Naive thymus-derived CD4-positive, alpha-beta T cell (primary cell): ENCODE data around the gene SH3RF3. TPM values are rescaled to one million over a fixed set of nuclear protein-coding genes. Genes with fewer than 3 reads are reported as not detected.

ENCODE experiments used
- ATAC-seq: fragments of 150-1000 bp; cut with Tn5 transposase; 2 replicates; pipeline ENCODE4 v1.10.0; 2021; ENCODE audit warnings: mild to moderate bottlenecking, moderate library complexity
- CTCF ChIA-PET: fragments of 350-600 bp; sonication (Branson Sonifier 250); formaldehyde crosslinking; loops from one replicate; lab custom pipeline; 2021; ENCODE audit warnings: antibody characterized with exemption; lab: Charles Lee
- POLR2A ChIA-PET: fragments of 350-600 bp; sonication (Branson Sonifier 250); formaldehyde crosslinking; loops from one replicate; lab custom pipeline; 2021; ENCODE audit warnings: antibody characterized with exemption, inconsistent platforms; lab: Charles Lee
- DNase-seq, 9 donors: peaks; one replicate each; pipeline versions ENCODE4 v3.0.0 to v3.0.0-alpha.2; 2020 to 2022; ENCODE audit warnings: mixed read lengths in 1 of 9
- H3K27ac ChIP-seq: one replicate; pipeline ENCODE4 v1.7.0; 2013; ENCODE audit warnings: mild to moderate bottlenecking, low read depth, low read length, moderate library complexity
- H3K27me3 ChIP-seq, 2 donors: one replicate each; pipeline ENCODE4 v1.7.0; 2013; ENCODE audit warnings: low read length in 2 of 2, mild to moderate bottlenecking in 2 of 2, moderate library complexity in 2 of 2; ENCODE audit not compliant: control insufficient read depth in 2 of 2, insufficient read depth in 2 of 2
- H3K36me3 ChIP-seq, 3 experiments: 1 replicate in 2 of 3; 2 replicates in 1 of 3; pipeline ENCODE4 v1.7.0; 2013; ENCODE audit warnings: low read length in 3 of 3, mild to moderate bottlenecking in 3 of 3, moderate library complexity in 1 of 3; ENCODE audit not compliant: insufficient read depth in 3 of 3, control insufficient read depth in 2 of 3
- H3K4me1 ChIP-seq, 2 donors: one replicate each; pipeline ENCODE4 v1.7.0; 2013; ENCODE audit warnings: low read length in 2 of 2, mild to moderate bottlenecking in 2 of 2, moderate library complexity in 1 of 2; ENCODE audit not compliant: control insufficient read depth in 2 of 2, insufficient read depth in 2 of 2
- H3K4me3 ChIP-seq: 2 replicates; pipeline ENCODE4 v1.7.0; 2013; ENCODE audit warnings: mild to moderate bottlenecking, low read length
- H3K9me3 ChIP-seq, 3 experiments: 1 replicate in 2 of 3; 2 replicates in 1 of 3; pipeline ENCODE4 v1.7.0; 2013; ENCODE audit warnings: low read length in 3 of 3; ENCODE audit not compliant: control insufficient read depth in 2 of 3
- H3K27ac Mint-ChIP-seq, 9 donors: one replicate each; pipeline ENCODE4 v1.8.0; 2020 to 2022; ENCODE audit warnings: mixed read lengths in 9 of 9, mild to moderate bottlenecking in 8 of 9, moderate library complexity in 5 of 9, inconsistent platforms in 2 of 9
- H3K27me3 Mint-ChIP-seq, 5 donors: one replicate each; pipeline ENCODE4 v1.8.0; 2021 to 2022; ENCODE audit warnings: mixed read lengths in 5 of 5, mild to moderate bottlenecking in 1 of 5
- H3K36me3 Mint-ChIP-seq, 5 donors: one replicate each; pipeline ENCODE4 v1.8.0; 2020 to 2022; ENCODE audit warnings: mixed read lengths in 5 of 5, mild to moderate bottlenecking in 3 of 5, inconsistent platforms in 1 of 5
- H3K4me1 Mint-ChIP-seq, 7 donors: one replicate each; pipeline ENCODE4 v1.8.0; 2020 to 2022; ENCODE audit warnings: mixed read lengths in 7 of 7, mild to moderate bottlenecking in 3 of 7, inconsistent platforms in 1 of 7
- H3K4me3 Mint-ChIP-seq, 10 donors: one replicate each; pipeline ENCODE4 v1.8.0; 2020 to 2022; ENCODE audit warnings: mild to moderate bottlenecking in 10 of 10, mixed read lengths in 10 of 10, moderate library complexity in 6 of 10, inconsistent platforms in 2 of 10
- H3K9me3 Mint-ChIP-seq, 11 donors: one replicate each; pipeline ENCODE4 v1.8.0; 2020 to 2022; ENCODE audit warnings: mixed read lengths in 11 of 11, mild to moderate bottlenecking in 4 of 11, inconsistent platforms in 1 of 11, moderate library complexity in 1 of 11
- intact Hi-C, 2 donors: fragments of 100-400 bp; cut with micrococcal nuclease; formaldehyde crosslinking; loops; one replicate each; pipeline ENCODE4 v1.15.1; 2023
- polyA plus RNA-seq, 2 donors: library from polyadenylated mRNA; unstranded; fragments of 300-500 nt; fragmentation: Illumina TruSeq; gene quantifications; one replicate each; pipeline ENCODE4 v1.2.3, GENCODE V29; 2021
- total RNA-seq, 6 experiments: library from RNA in 5 of 6; stranded (reverse) in 5 of 6; gene quantifications; 1 replicate in 5 of 6; 2 replicates in 1 of 6; pipeline ENCODE4 v1.2.3 and lab custom pipeline; 2021 to 2026

Gene SH3RF3
- total and polyA plus RNA-seq, 7 experiments from 2014 or later: 0.19 to 11.5 (median 4.8) TPM

DNA sequence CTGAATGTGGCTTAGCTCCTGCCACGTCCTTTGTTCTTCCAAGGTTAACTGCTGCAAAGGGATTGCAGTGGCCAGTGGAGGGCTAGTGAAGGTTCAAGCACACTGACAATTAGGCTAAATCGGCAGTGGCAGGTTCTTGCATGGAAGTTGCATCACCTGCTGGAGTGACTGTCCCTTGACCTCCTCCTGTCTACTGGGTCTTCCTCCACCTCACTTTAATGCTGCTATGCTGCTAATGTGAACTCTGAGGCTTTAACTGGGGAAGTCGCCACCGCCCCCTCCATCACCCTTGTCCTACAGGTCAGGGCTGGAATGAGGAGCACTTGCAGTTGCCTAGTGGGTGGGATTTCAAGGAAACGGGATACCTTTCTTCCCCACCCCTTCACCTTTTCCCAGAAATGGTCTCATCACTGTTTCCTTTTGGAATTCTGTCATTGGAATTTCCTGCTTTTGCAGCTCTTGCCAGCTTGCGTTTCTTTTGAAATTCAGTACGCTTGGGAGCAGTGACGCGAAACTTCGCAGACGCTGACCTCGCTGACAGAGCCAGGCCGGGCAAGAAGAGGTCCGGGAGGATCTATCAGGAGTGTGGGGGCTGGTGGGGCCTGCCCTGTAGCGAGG, 150.3 kb downstream of the SH3RF3 start:
- Mint-ChIP-seq H3K27me3 (no peaks in the 10 kb centered on the region), H3K36me3 (no peaks in the 10 kb centered on the region), H3K27ac (no peak overlapping the region), H3K4me3 (no peak overlapping the region), H3K4me1 (peaks cover 0 to 42% (median 7%) of the 10 kb centered on the region in 7 donors), H3K9me3 (no peaks in the 10 kb centered on the region)
- ChIA-PET CTCF (no interaction called here), POLR2A (no interaction called here)
- H3K27ac ChIP-seq: no peak overlapping the region
- H3K4me1 ChIP-seq: no peaks in the 10 kb centered on the region
- ATAC-seq: no peak
- intact Hi-C loops: no loop called here
- no peak for DNase-seq
- no peaks in the 10 kb centered on the region for H3K9me3 ChIP-seq
- H3K36me3 ChIP-seq: no peaks in the 10 kb centered on the region
- H3K4me3 ChIP-seq: no peak overlapping the region
- H3K27me3 ChIP-seq: no peaks in the 10 kb centered on the region

GRCh38 chr2:109280804-109281203, 151.8 kb downstream of the SH3RF3 start:
- H3K36me3 ChIP-seq: no peaks in the 10 kb centered on the region
- Mint-ChIP-seq H3K27ac (no peak overlapping the region), H3K4me1 (peaks cover 0 to 40% (median 5%) of the 10 kb centered on the region in 7 donors), H3K9me3 (no peaks in the 10 kb centered on the region), H3K27me3 (no peaks in the 10 kb centered on the region), H3K36me3 (no peaks in the 10 kb centered on the region), H3K4me3 (no peak overlapping the region)
- CTCF ChIA-PET: no interaction called here
- no peaks in the 10 kb centered on the region for H3K4me1 ChIP-seq
- intact Hi-C loops: loop anchor here in 1 of 2 donors (2.0 kb wide), 1 partner anchor 68 kb away; no protein-coding TSS in a partner anchor
- H3K4me3 ChIP-seq: no peak overlapping the region
- no peaks in the 10 kb centered on the region for H3K9me3 ChIP-seq
- DNase-seq: no peak
- no peak overlapping the region for H3K27ac ChIP-seq
- no peaks in the 10 kb centered on the region for H3K27me3 ChIP-seq
- no peak for ATAC-seq
- POLR2A ChIA-PET: interaction anchor here (0.7 kb wide), 1 partner anchor 36 kb away, joined by 3 read pairs; no protein-coding TSS in a partner anchor

GRCh38 chr2:109282360-109282759, 153.4 kb downstream of the SH3RF3 start:
- Mint-ChIP-seq H3K4me3 (no peak overlapping the region), H3K9me3 (no peaks in the 10 kb centered on the region), H3K36me3 (no peaks in the 10 kb centered on the region), H3K27me3 (no peaks in the 10 kb centered on the region), H3K4me1 (peaks cover 0 to 43% (median 8%) of the 10 kb centered on the region in 7 donors), H3K27ac (no peak overlapping the region)
- Histone ChIP-seq H3K4me3 (no peak overlapping the region), H3K27me3 (no peaks in the 10 kb centered on the region), H3K27ac (no peak overlapping the region), H3K9me3 (no peaks in the 10 kb centered on the region), H3K36me3 (no peaks in the 10 kb centered on the region), H3K4me1 (no peaks in the 10 kb centered on the region)
- intact Hi-C loops: no loop called here
- no peak for DNase-seq
- ChIA-PET CTCF (no interaction called here), POLR2A (no interaction called here)
- ATAC-seq: no peak

- CTCF ChIA-PET: no interaction called here
- H3K9me3 ChIP-seq: no peaks in the 10 kb centered on the region
- H3K36me3 ChIP-seq: no peaks in the 10 kb centered on the region
- Mint-ChIP-seq H3K27me3 (no peaks in the 10 kb centered on the region), H3K4me3 (no peak overlapping the region), H3K9me3 (no peaks in the 10 kb centered on the region), H3K4me1 (peaks cover 0 to 45% (median 10%) of the 10 kb centered on the region in 7 donors), H3K36me3 (no peaks in the 10 kb centered on the region), H3K27ac (no peak overlapping the region)
- no peaks in the 10 kb centered on the region for H3K4me1 ChIP-seq
- no peak overlapping the region for H3K4me3 ChIP-seq
- intact Hi-C loops: no loop called here
- ATAC-seq (no peak), DNase-seq (no peak)
- POLR2A ChIA-PET: no interaction called here
- H3K27ac ChIP-seq: no peak overlapping the region
- no peaks in the 10 kb centered on the region for H3K27me3 ChIP-seq
Observed at GRCh38 chr2:109282865-109283264, 153.9 kb downstream of the SH3RF3 start.

DNA sequence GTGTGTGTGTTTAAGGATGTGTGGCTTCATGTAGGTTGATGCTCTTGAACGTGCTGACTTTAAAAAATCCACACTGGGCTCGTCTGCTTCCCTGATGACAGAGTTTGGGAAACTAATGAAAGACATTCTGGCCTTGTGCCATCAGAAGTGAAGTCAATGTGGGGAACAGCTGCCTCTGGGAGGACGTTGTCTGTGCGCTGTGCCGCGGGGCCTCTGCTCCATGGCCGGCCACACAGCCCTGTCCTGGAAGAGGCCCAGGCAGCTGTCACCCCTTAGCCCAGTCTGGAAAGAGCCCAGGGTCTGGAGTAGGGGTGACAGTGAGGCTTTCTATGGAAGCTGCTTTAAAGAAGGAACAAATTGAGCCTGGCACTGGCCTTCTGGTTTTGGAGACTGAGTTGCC, 155.8 kb downstream of the SH3RF3 start:
- DNase-seq: no peak
- no peak overlapping the region for H3K4me3 ChIP-seq
- H3K27ac ChIP-seq: no peak overlapping the region
- H3K27me3 ChIP-seq: no peaks in the 10 kb centered on the region
- Mint-ChIP-seq H3K36me3 (no peaks in the 10 kb centered on the region), H3K27ac (no peak overlapping the region), H3K9me3 (no peaks in the 10 kb centered on the region), H3K4me3 (no peak overlapping the region), H3K27me3 (peaks cover 0 to 10% (median 0%) of the 10 kb centered on the region in 5 donors), H3K4me1 (peaks cover 0 to 43% (median 8%) of the 10 kb centered on the region in 7 donors)
- H3K36me3 ChIP-seq: no peaks in the 10 kb centered on the region
- intact Hi-C loops: no loop called here
- ChIA-PET POLR2A (interaction anchor here (0.8 kb wide), 1 partner anchor 36 kb away, joined by 3 read pairs; no protein-coding TSS in a partner anchor), CTCF (no interaction called here)
- no peaks in the 10 kb centered on the region for H3K4me1 ChIP-seq
- H3K9me3 ChIP-seq: no peaks in the 10 kb centered on the region
- no peak for ATAC-seq

DNA sequence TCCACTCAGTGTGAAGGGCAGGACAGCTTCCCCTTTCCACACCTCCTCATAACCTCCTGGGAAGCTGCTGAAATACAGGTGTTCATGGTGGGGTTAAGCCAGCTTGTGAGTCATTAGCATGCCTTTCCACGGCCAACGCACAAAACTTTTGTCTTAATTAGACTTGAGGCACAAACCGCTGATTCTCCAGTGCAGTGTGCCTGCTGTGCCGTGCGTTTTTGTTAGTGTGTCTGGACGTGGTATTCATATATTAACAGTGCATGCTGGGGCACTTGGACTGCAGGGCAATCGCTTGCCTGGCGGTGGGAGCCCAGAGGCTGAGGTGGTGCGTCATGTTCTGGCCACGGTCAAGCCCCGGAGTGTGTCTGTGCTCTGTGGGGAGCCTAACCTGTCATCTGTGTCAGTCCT, 156.2 kb downstream of the SH3RF3 start:
- Mint-ChIP-seq H3K27ac (no peak overlapping the region), H3K4me1 (peaks cover 0 to 43% (median 8%) of the 10 kb centered on the region in 7 donors), H3K27me3 (peaks cover 0 to 11% (median 0%) of the 10 kb centered on the region in 5 donors), H3K9me3 (no peaks in the 10 kb centered on the region), H3K36me3 (no peaks in the 10 kb centered on the region), H3K4me3 (no peak overlapping the region)
- CTCF ChIA-PET: no interaction called here
- intact Hi-C loops: no loop called here
- no peak for DNase-seq
- POLR2A ChIA-PET: interaction anchor here (0.8 kb wide), 1 partner anchor 36 kb away, joined by 3 read pairs; no protein-coding TSS in a partner anchor
- Histone ChIP-seq H3K4me3 (no peak overlapping the region), H3K9me3 (no peaks in the 10 kb centered on the region), H3K27me3 (no peaks in the 10 kb centered on the region), H3K4me1 (no peaks in the 10 kb centered on the region), H3K36me3 (no peaks in the 10 kb centered on the region), H3K27ac (no peak overlapping the region)
- no peak for ATAC-seq

DNA sequence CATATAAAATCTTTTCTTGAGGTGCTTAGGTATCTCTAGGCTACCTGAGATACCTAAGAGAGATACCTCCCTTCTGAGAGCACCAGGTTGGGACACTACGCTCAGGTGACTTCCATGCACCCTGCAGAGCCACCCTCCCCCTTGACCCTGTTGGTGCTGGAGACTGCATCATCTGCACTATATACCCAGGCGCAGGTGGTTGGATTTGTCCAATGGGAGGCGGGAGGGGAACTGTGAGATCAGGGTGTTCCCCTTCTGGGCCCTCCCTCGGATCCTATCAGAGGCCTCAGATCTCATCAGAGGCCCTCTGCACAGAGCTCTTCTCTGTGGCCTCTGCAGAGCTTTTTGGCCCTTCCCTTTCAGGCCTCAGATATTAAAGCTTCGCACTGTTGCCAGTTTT, 158.4 kb downstream of the SH3RF3 start:
- no peak for DNase-seq
- Mint-ChIP-seq H3K27me3 (peaks cover 0 to 12% (median 0%) of the 10 kb centered on the region in 5 donors), H3K9me3 (no peaks in the 10 kb centered on the region), H3K36me3 (peaks cover 0 to 2% (median 0%) of the 10 kb centered on the region in 5 donors), H3K4me3 (no peak overlapping the region), H3K4me1 (peaks cover 0 to 32% (median 12%) of the 10 kb centered on the region in 7 donors), H3K27ac (no peak overlapping the region)
- Histone ChIP-seq H3K4me1 (no peaks in the 10 kb centered on the region), H3K27ac (no peak overlapping the region), H3K36me3 (no peaks in the 10 kb centered on the region), H3K4me3 (no peak overlapping the region), H3K27me3 (no peaks in the 10 kb centered on the region), H3K9me3 (no peaks in the 10 kb centered on the region)
- ChIA-PET CTCF (no interaction called here), POLR2A (no interaction called here)
- intact Hi-C loops: no loop called here
- no peak for ATAC-seq
